K562 (cell line): ENCODE measurements around the gene DAG1.

Source experiments
- BRCA1 ChIP-seq, 2 experiments: fragments of 450-650 bp in 1 of 2; sonication (generic) in 1 of 2; formaldehyde crosslinking in 1 of 2; IDR thresholded peaks; 2 replicates each; pipeline versions ENCODE4 v1.5.0 to v1.6.1; 2017 to 2020; ENCODE audit warnings: mild to moderate bottlenecking in 1 of 2, missing genetic modification reagents in 1 of 2
- CEBPB ChIP-seq: fragments of 450-650 bp; IDR thresholded peaks from 2 replicates; pipeline ENCODE4 v1.6.1; 2016; ENCODE audit warnings: missing genetic modification characterization, missing compliant biosample characterization
- CTCF ChIP-seq, 3 experiments: IDR thresholded peaks in 2 of 3; conservative IDR thresholded peaks in 1 of 3; 2 replicates each; pipeline ENCODE4 v1.5.1; 2011 to 2012; ENCODE audit warnings: low read length in 3 of 3, mild to moderate bottlenecking in 3 of 3, control low read depth in 2 of 3, improper control_type of control experiment in 1 of 3, inconsistent platforms in 1 of 3, low read depth in 1 of 3, mixed read lengths in 1 of 3, moderate library complexity in 1 of 3; ENCODE audit not compliant: insufficient read depth in 2 of 3
- FOXP4 ChIP-seq: sonication (generic); formaldehyde crosslinking; IDR thresholded peaks from 2 replicates; pipeline ENCODE4 v1.8.0; 2022; ENCODE audit warnings: mild to moderate bottlenecking, missing genetic modification reagents, borderline replicate concordance
- IRF9 ChIP-seq: fragments of 450-650 bp; IDR thresholded peaks from 2 replicates; pipeline ENCODE4 v1.6.1; 2016; ENCODE audit warnings: missing biosample characterization, missing genetic modification characterization
- POLR2A ChIP-seq: fragments of 450-650 bp; conservative IDR thresholded peaks from 2 replicates; pipeline ENCODE4 v1.6.1; 2016
- POU5F1 ChIP-seq: fragments of 150-350 bp; IDR thresholded peaks from 2 replicates; pipeline ENCODE4 v1.6.1; 2014; ENCODE audit warnings: borderline replicate concordance, low read length, low read depth, mild to moderate bottlenecking; ENCODE audit not compliant: partially characterized antibody
- ZC3H4 ChIP-seq: sonication (generic); formaldehyde crosslinking; IDR thresholded peaks from 2 replicates; pipeline ENCODE4 v1.9.0; 2021; ENCODE audit warnings: missing genetic modification reagents, borderline replicate concordance
- ZNF639 ChIP-seq, 2 experiments: fragments of 200-800 bp in 1 of 2; sonication (Bioruptor generic) in 1 of 2; sonication (generic) in 1 of 2; formaldehyde crosslinking in 1 of 2; IDR thresholded peaks in 1 of 2; conservative IDR thresholded peaks in 1 of 2; 2 replicates each; pipeline versions ENCODE4 v1.5.0 to v1.6.1; 2016 to 2020; ENCODE audit warnings: missing compliant biosample characterization in 1 of 2, missing genetic modification characterization in 1 of 2, missing genetic modification reagents in 1 of 2
- ZNF740 ChIP-seq, 3 experiments: fragments of 200-800 bp in 1 of 3; sonication (Bioruptor generic) in 1 of 3; sonication (generic) in 1 of 3; formaldehyde crosslinking in 1 of 3; IDR thresholded peaks; 2 replicates each; pipeline versions ENCODE4 v1.6.1 to v1.8.0; 2016 to 2022; ENCODE audit warnings: mild to moderate bottlenecking in 2 of 3, missing compliant biosample characterization in 2 of 3, missing genetic modification characterization in 2 of 3, missing genetic modification reagents in 1 of 3

GRCh38 chr3:49489247-49489646, 19.2 kb downstream of the DAG1 start:
- TF ChIP-seq IRF9 (tag) (no peak), FOXP4 (CRISPR knock-in tag) (no peak), BRCA1 (IDR thresholded peaks at IDR 0.05) (no peak), BRCA1 (CRISPR knock-in tag; IDR thresholded peaks at IDR 0.05) (no peak), ZNF639 (CRISPR knock-in tag; conservative IDR thresholded peaks at IDR 0.05 in 1 of 2, IDR thresholded peaks at IDR 0.05 in 1 of 2) (no peak), CTCF (IDR thresholded peaks at IDR 0.05 in 2 of 3, conservative IDR thresholded peaks at IDR 0.05 in 1 of 3; ENCODE audit: insufficient read depth in 2 of 3, low read depth in 1 of 3, low read length in 3 of 3) (no peak), ZNF740 (CRISPR knock-in tag; IDR thresholded peaks at IDR 0.05) (no peak), ZNF740 (tag; IDR thresholded peaks at IDR 0.05) (no peak), POLR2A (no peak), CEBPB (tag) (no peak), POU5F1 (no peak), ZC3H4 (CRISPR knock-in tag) (no peak)
